Measurements from ENCODE around the gene BOLA3.

The BOLA3 gene

GRCh38 chr2:74174909-74175308 lies 27.2 kb upstream of the BOLA3 start:
- H3K4me3 ChIP-seq (ENCODE audit: low read depth, low read length): peak overlapping the region; percentile 21
- no peak for TF ChIP-seq CTCF (IDR thresholded peaks at IDR 0.05; ENCODE audit: low read depth, low read length, missing control alignments)

GRCh38 chr2:74168739-74169138 lies 21.0 kb upstream of the BOLA3 start:
- H3K4me3 ChIP-seq (ENCODE audit: low read depth, low read length): no peak overlapping the region
- no peak for DNase-seq (ENCODE audit: low read depth)
- no peak for TF ChIP-seq CTCF (IDR thresholded peaks at IDR 0.05; ENCODE audit: low read depth, low read length, missing control alignments)

More at GRCh38 chr2:74174909-74175308, 27.2 kb upstream of the BOLA3 start:
- no peak for DNase-seq (ENCODE audit: low read depth)

DNA sequence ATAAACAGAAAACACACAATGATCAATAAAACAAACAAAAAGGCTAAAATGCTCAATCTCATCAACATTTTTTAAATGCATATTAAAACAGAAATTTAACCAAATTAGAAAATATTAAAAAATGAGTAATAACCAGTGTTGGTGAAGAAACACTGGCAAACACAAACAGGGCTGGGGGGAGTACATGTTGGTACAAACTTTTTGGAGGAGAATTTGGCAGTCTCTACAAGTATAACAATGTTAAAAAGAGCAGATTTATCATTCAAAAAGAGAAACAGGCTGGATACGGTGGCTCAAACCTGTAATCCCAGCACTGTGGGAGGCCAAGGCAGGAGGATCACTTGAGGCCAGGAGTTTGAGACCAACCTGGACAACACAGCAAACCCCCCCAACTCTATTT lies 17.0 kb upstream of the BOLA3 start:
- H3K4me3 ChIP-seq (ENCODE audit: low read depth, low read length): no peak overlapping the region
- no peak for DNase-seq (ENCODE audit: low read depth)
- TF ChIP-seq CTCF (IDR thresholded peaks at IDR 0.05; ENCODE audit: low read depth, low read length, missing control alignments): no peak

GRCh38 chr2:74162951-74163350 lies 15.2 kb upstream of the BOLA3 start:
- no peak for TF ChIP-seq CTCF (IDR thresholded peaks at IDR 0.05; ENCODE audit: low read depth, low read length, missing control alignments)
- no peak for DNase-seq (ENCODE audit: low read depth)
- H3K4me3 ChIP-seq (ENCODE audit: low read depth, low read length): no peak overlapping the region

DNA sequence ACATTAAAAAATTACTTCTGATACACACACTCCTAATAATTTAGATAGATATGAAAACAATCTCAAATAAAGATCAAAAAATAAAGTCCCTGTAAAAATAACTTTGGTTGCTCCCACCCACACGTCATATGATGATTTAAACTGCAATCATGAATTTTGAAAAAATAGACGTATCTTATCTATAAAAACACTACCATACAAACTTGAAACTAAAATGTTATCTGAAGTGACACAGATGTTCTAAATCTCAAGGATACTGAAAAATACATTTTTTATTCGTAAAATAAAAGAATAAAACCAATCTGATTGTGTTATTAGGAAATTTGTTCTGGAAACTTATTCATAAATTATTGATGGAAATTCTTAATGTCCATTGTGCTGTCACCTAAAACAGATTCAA lies 8.1 kb upstream of the BOLA3 start:
- H3K4me3 ChIP-seq (ENCODE audit: low read depth, low read length): no peak overlapping the region
- TF ChIP-seq CTCF (IDR thresholded peaks at IDR 0.05; ENCODE audit: low read depth, low read length, missing control alignments): no peak
- no peak for DNase-seq (ENCODE audit: low read depth)

DNA sequence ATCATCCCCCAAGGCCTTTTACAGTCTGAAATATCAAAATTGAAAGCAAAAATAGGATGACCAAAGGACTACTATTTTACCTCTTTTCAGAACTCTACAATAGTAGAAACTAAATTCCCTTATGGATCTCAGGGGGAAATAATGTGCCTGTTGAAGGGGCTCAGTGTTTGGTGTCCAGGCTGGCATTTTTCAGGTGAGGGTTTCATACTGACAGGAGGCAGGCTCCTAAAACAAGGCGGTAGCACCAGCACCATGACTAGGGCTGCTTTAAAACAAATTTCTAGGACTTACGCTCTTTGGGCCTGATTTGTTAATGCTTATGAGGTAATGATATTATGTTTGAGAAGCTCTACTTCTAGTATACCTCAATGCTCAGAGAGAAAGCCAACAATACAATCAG lies 5.2 kb upstream of the BOLA3 start:
- TF ChIP-seq CTCF (IDR thresholded peaks at IDR 0.05; ENCODE audit: low read depth, low read length, missing control alignments): no peak
- H3K4me3 ChIP-seq (ENCODE audit: low read depth, low read length): no peak overlapping the region
- no peak for DNase-seq (ENCODE audit: low read depth)

DNA sequence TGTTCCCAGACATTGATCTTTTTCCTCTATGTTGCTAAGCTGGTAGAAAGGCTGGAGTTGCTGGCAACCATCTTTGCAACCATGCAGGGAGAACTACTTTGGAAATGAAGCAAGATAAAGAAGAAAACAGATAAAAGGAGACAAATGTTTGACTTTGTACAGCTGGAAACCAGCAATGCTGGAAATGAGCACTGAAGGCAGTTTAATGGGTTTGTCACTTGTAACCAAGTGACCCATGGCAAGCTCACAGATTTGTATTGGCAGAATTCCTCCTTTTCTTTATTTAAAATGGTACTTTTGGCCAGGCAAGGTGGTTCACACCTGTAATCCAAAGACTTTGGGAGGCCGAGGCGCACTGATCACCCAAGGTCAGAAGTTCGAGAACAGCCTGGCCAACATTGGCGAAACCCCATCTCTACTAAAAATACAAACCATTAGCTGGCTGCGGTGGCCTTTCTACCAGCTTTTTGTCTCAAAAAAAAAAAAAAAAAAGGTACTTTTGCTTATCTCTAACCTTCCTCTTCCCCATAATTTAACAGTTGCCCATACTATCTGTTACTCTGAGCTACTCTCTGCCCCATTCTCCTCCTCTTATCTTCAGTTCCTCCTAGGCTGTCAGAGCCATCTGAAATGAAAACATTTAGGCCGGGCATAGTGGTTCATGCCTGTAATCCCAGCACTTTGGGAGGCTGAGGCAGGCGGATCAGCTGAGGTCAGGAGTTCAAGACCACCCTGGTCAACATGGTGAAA lies 2.0 kb upstream of the BOLA3 start:
- H3K4me3 ChIP-seq (ENCODE audit: low read depth, low read length): no peak overlapping the region
- no peak for DNase-seq (ENCODE audit: low read depth)
- no peak for TF ChIP-seq CTCF (IDR thresholded peaks at IDR 0.05; ENCODE audit: low read depth, low read length, missing control alignments)

Data from GM12864 (cell line).